GM12878 (cell line): ENCODE results near the gene ERP27. TPM values are rescaled to one million over a fixed set of nuclear protein-coding genes. Genes with fewer than 3 reads are reported as not detected.

Experiments
- ATAC-seq: fragments of 200-7000 bp; cut with Tn5 transposase; 3 replicates; pipeline ENCODE4 v1.9.1; 2020; ENCODE audit warnings: mild to moderate bottlenecking, moderate library complexity
- BruUV-seq: library from RNA; stranded (reverse); fragments of 400-500 nt; replicated peaks from 2 replicates; lab custom pipeline; 2021; lab: Mats Ljungman, UMichigan
- CTCF ChIA-PET: fragments of 300-600 bp; sonication (Branson Sonifier 250); formaldehyde crosslinking; extraction: SDS; loops from one replicate; lab custom pipeline; 2021; ENCODE audit warnings: inconsistent platforms; lab: Yijun Ruan, JAX
- POLR2A ChIA-PET: fragments of 350-600 bp; formaldehyde crosslinking; extraction: SDS; loops from one replicate; lab custom pipeline; 2021; ENCODE audit warnings: inconsistent platforms; lab: Charles Lee
- RAD21 ChIA-PET: fragments of 300-600 bp; sonication (Branson Sonifier 250); formaldehyde crosslinking; loops from one replicate; lab custom pipeline; 2023; ENCODE audit warnings: antibody characterized with exemption; ENCODE audit not compliant: unreplicated experiment; lab: Charles Lee
- SMC1A ChIA-PET: fragments of 300-600 bp; sonication (Branson Sonifier 250); formaldehyde crosslinking; loops from one replicate; lab custom pipeline; 2023; ENCODE audit not compliant: unreplicated experiment, uncharacterized antibody; lab: Charles Lee
- DNase-seq: peaks from one replicate; pipeline ENCODE4 v3.0.0-alpha.2; 2011; ENCODE audit warnings: low read depth, low spot score
- FAIRE-seq: peaks from 3 replicates; lab custom pipeline; 2011; peaks lifted over from hg19 to GRCh38; lab: Jason Lieb, UNC
- H2AFZ ChIP-seq: 2 replicates; pipeline ENCODE4 v1.6.0; 2011; ENCODE audit warnings: low read depth, low read length, control low read depth; ENCODE audit not compliant: control insufficient read depth
- H3K27ac ChIP-seq: 2 replicates; pipeline ENCODE4 v1.5.1; 2011; ENCODE audit warnings: control low read depth; ENCODE audit not compliant: control insufficient read depth, insufficient read depth
- H3K27me3 ChIP-seq, 2 experiments: replicated peaks in 1 of 2; 2 replicates each; pipeline versions ENCODE4 v1.6.0 to v1.6.1; 2011; ENCODE audit warnings: low read length in 1 of 2; ENCODE audit not compliant: control insufficient read depth in 2 of 2, insufficient read depth in 2 of 2
- H3K36me3 ChIP-seq, 2 experiments: 2 replicates each; pipeline ENCODE4 v1.5.1; 2011; ENCODE audit warnings: low read length in 1 of 2; ENCODE audit not compliant: control insufficient read depth in 2 of 2, insufficient read depth in 2 of 2
- H3K4me1 ChIP-seq: 2 replicates; pipeline ENCODE4 v1.6.1; 2011; ENCODE audit warnings: mild to moderate bottlenecking, low read length, moderate library complexity, mixed read lengths; ENCODE audit not compliant: control insufficient read depth, insufficient read depth
- H3K4me2 ChIP-seq: 2 replicates; pipeline ENCODE4 v1.6.0; 2011; ENCODE audit warnings: control low read depth; ENCODE audit not compliant: control insufficient read depth, insufficient read depth
- H3K4me3 ChIP-seq: fragments of 200-600 bp; sonication (generic); 2 replicates; pipeline ENCODE4 v1.5.1; 2016
- H3K79me2 ChIP-seq: 2 replicates; pipeline ENCODE4 v1.6.0; 2011; ENCODE audit warnings: low read length; ENCODE audit not compliant: control insufficient read depth, insufficient read depth
- H3K9ac ChIP-seq: 2 replicates; pipeline ENCODE4 v1.8.0; 2011; ENCODE audit warnings: low read length, control low read depth, mixed read lengths; ENCODE audit not compliant: control insufficient read depth, insufficient read depth
- H3K9me3 ChIP-seq: replicated peaks from 3 replicates; pipeline ENCODE4 v1.5.1; 2011; ENCODE audit warnings: mild to moderate bottlenecking, low read length; ENCODE audit not compliant: control insufficient read depth, insufficient read depth
- H4K20me1 ChIP-seq: 2 replicates; pipeline ENCODE4 v1.6.0; 2011; ENCODE audit not compliant: control insufficient read depth, insufficient read depth
- IKZF1 ChIP-seq: fragments of 450-650 bp; conservative IDR thresholded peaks from 2 replicates; pipeline ENCODE4 v1.6.1; 2017; ENCODE audit warnings: antibody characterized with exemption, mild to moderate bottlenecking
- JUNB ChIP-seq: IDR thresholded peaks from 2 replicates; pipeline ENCODE4 v1.6.1; 2016; ENCODE audit warnings: antibody characterized with exemption, mild to moderate bottlenecking
- POLR2A ChIP-seq: IDR thresholded peaks from 2 replicates; pipeline ENCODE4 v1.6.1; 2011; ENCODE audit warnings: low read depth, mild to moderate bottlenecking, low read length
- POU2F2 ChIP-seq: IDR thresholded peaks from 3 replicates; pipeline ENCODE4 v1.6.1; 2011; ENCODE audit warnings: low read depth, mild to moderate bottlenecking, low read length, borderline replicate concordance
- RAD51 ChIP-seq: fragments of 450-650 bp; IDR thresholded peaks from 2 replicates; pipeline ENCODE4 v1.6.1; 2016; ENCODE audit warnings: moderate library complexity, mild to moderate bottlenecking, inconsistent platforms
- SP1 ChIP-seq: IDR thresholded peaks from one replicate; pipeline ENCODE4 v1.6.1; 2011; ENCODE audit warnings: low read depth, low read length
- STAT3 ChIP-seq: IDR thresholded peaks from 2 replicates; pipeline ENCODE4 v1.6.1; 2011; ENCODE audit warnings: low read depth, low read length, improper control_type of control experiment
- ZNF622 ChIP-seq: fragments of 450-650 bp; IDR thresholded peaks from 2 replicates; pipeline ENCODE4 v1.6.1; 2017; ENCODE audit warnings: mild to moderate bottlenecking, inconsistent platforms
- WGBS: methylation state at CpG from one replicate; pipeline ENCODE4 v1.1.6; 2016; ENCODE audit warnings: low lambda C conversion rate; ENCODE audit not compliant: insufficient replicate concordance, insufficient coverage; ENCODE audit errors: missing lambda C conversion rate; 5-methylcytosine and 5-hydroxymethylcytosine counted together
- in situ Hi-C: fragments of 300-500 bp; cut with MboI; formaldehyde crosslinking; loops from 9 replicates; pipeline ENCODE4 v1.14.3; 2018; ENCODE audit warnings: mixed read lengths
- intact Hi-C: fragments of 100-400 bp; cut with micrococcal nuclease; formaldehyde crosslinking; loops from one replicate; pipeline ENCODE4 v1.14.2; 2022; ENCODE audit not compliant: unreplicated experiment
- polyA plus RNA-seq, 11 experiments: library from polyadenylated mRNA; depleted of rRNA in 4 of 11; unstranded in 6 of 11; stranded (reverse) in 5 of 11; fragments of >200 nt; fragmentation: Nextera tagmentation in 4 of 11; fragmentation: Illumina TruSeq in 1 of 11; extraction: Ambion mirVana in 4 of 11; extraction: Trizol in 1 of 11; gene quantifications; 1 replicate in 1 of 11; 2 replicates in 10 of 11; pipeline versions ENCODE4 v1.2.1 to v1.2.3, GENCODE V29; 2011 to 2016; ENCODE audit warnings: inconsistent platforms in 2 of 11, missing spikeins in 2 of 11, low read depth in 1 of 11
- total RNA-seq, 4 experiments: library from RNA; depleted of rRNA in 3 of 4; stranded (reverse); fragments of >200 nt in 3 of 4; fragmentation: Illumina TruSeq in 1 of 4; extraction: Trizol in 1 of 4; gene quantifications; 2 replicates each; pipeline versions ENCODE4 v1.2.1 to v1.2.3, GENCODE V29; 2013 to 2021
- TF ChIP-seq, protein P1 (sequence below): IDR thresholded peaks from 2 replicates; pipeline ENCODE4 v1.6.1; 2012; ENCODE audit warnings: low read depth, low read length, improper control_type of control experiment
- TF ChIP-seq, protein P2 (sequence below): IDR thresholded peaks from 2 replicates; pipeline ENCODE4 v1.6.1; 2011; ENCODE audit warnings: low read depth, low read length, improper control_type of control experiment, borderline replicate concordance
- TF ChIP-seq, protein P3 (sequence below): fragments of 450-650 bp; IDR thresholded peaks from 2 replicates; pipeline ENCODE4 v1.6.1; 2018; ENCODE audit warnings: borderline replicate concordance, mild to moderate bottlenecking; ENCODE audit not compliant: partially characterized antibody
- TF ChIP-seq, protein P4 (sequence below): fragments of 450-650 bp; IDR thresholded peaks from 2 replicates; pipeline ENCODE4 v1.6.1; 2014; ENCODE audit warnings: mild to moderate bottlenecking

Gene ERP27
- total and polyA plus RNA-seq, 10 of the 15 experiments (the other 5 are each of a cell fraction or from before 2014, with no cell fraction given) = 0.91 to 2.4 (median 1.4) TPM

DNA sequence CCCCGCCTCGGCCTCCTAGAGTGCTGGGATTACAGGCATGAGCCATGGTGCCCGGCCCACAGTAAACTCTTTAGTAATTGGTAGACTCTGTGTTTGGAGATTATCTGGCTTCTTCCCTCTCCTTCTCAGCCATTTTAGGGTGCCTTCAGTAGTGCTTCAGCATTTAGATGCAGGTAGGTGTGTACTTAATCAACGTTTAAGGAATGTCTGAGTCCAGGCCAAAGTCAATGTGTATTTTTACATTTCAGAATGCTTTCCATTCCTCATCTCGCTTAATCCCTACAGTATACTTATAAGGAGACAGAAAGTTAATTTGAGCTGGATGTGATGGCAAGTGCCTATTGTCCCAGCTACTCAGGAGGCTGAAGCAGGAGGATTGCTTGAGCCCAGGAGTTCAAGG is 32.2 kb downstream of the ERP27 start:
- Histone ChIP-seq H3K79me2 (no peaks in the 10 kb centered on the region), H3K27me3 (no peaks in the 10 kb centered on the region), H3K27ac (no peak overlapping the region), H3K36me3 (no peaks in the 10 kb centered on the region), H3K4me1 (peaks cover 4% of the 10 kb centered on the region; the same call in 1 of the 2 replicates), H3K9ac (no peak overlapping the region), H2AFZ (no peak overlapping the region), H3K9me3 (no peaks in the 10 kb centered on the region), H3K4me2 (no peak overlapping the region), H4K20me1 (no peaks in the 10 kb centered on the region), H3K4me3 (no peak overlapping the region)
- ChIA-PET CTCF (interaction anchor here (0.7 kb wide), 1 partner anchor 25 kb away, joined by 6 read pairs; no protein-coding TSS in a partner anchor), SMC1A (no interaction called here), POLR2A (no interaction called here), RAD21 (no interaction called here)
- no TSS peak for BruUV-seq
- WGBS = 97% methylated on average over 5 of the region's 5 CpGs
- TF ChIP-seq IKZF1 (no peak), POU2F2 (no peak), STAT3 (no peak), SP1 (no peak), ZNF622 (no peak), RAD51 (no peak), JUNB (no peak), POLR2A (no peak)
- TF ChIP-seq, protein P1, sequence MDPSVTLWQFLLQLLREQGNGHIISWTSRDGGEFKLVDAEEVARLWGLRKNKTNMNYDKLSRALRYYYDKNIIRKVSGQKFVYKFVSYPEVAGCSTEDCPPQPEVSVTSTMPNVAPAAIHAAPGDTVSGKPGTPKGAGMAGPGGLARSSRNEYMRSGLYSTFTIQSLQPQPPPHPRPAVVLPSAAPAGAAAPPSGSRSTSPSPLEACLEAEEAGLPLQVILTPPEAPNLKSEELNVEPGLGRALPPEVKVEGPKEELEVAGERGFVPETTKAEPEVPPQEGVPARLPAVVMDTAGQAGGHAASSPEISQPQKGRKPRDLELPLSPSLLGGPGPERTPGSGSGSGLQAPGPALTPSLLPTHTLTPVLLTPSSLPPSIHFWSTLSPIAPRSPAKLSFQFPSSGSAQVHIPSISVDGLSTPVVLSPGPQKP = no peak
- TF ChIP-seq, protein P2, sequence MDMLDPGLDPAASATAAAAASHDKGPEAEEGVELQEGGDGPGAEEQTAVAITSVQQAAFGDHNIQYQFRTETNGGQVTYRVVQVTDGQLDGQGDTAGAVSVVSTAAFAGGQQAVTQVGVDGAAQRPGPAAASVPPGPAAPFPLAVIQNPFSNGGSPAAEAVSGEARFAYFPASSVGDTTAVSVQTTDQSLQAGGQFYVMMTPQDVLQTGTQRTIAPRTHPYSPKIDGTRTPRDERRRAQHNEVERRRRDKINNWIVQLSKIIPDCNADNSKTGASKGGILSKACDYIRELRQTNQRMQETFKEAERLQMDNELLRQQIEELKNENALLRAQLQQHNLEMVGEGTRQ = no peak
- TF ChIP-seq, protein P3, sequence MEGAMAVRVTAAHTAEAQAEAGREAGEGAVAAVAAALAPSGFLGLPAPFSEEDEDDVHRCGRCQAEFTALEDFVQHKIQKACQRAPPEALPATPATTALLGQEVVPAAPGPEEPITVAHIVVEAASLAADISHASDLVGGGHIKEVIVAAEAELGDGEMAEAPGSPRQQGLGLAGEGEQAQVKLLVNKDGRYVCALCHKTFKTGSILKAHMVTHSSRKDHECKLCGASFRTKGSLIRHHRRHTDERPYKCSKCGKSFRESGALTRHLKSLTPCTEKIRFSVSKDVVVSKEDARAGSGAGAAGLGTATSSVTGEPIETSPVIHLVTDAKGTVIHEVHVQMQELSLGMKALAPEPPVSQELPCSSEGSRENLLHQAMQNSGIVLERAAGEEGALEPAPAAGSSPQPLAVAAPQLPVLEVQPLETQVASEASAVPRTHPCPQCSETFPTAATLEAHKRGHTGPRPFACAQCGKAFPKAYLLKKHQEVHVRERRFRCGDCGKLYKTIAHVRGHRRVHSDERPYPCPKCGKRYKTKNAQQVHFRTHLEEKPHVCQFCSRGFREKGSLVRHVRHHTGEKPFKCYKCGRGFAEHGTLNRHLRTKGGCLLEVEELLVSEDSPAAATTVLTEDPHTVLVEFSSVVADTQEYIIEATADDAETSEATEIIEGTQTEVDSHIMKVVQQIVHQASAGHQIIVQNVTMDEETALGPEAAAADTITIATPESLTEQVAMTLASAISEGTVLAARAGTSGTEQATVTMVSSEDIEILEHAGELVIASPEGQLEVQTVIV = no peak
- TF ChIP-seq, protein P4, sequence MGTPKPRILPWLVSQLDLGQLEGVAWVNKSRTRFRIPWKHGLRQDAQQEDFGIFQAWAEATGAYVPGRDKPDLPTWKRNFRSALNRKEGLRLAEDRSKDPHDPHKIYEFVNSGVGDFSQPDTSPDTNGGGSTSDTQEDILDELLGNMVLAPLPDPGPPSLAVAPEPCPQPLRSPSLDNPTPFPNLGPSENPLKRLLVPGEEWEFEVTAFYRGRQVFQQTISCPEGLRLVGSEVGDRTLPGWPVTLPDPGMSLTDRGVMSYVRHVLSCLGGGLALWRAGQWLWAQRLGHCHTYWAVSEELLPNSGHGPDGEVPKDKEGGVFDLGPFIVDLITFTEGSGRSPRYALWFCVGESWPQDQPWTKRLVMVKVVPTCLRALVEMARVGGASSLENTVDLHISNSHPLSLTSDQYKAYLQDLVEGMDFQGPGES = no peak
- ATAC-seq (no peak), DNase-seq (no peak), FAIRE-seq (no peak)
- intact Hi-C loops = no loop called here
- in situ Hi-C loops = no loop called here
